ENCODE results near the gene C20orf96.

DNA sequence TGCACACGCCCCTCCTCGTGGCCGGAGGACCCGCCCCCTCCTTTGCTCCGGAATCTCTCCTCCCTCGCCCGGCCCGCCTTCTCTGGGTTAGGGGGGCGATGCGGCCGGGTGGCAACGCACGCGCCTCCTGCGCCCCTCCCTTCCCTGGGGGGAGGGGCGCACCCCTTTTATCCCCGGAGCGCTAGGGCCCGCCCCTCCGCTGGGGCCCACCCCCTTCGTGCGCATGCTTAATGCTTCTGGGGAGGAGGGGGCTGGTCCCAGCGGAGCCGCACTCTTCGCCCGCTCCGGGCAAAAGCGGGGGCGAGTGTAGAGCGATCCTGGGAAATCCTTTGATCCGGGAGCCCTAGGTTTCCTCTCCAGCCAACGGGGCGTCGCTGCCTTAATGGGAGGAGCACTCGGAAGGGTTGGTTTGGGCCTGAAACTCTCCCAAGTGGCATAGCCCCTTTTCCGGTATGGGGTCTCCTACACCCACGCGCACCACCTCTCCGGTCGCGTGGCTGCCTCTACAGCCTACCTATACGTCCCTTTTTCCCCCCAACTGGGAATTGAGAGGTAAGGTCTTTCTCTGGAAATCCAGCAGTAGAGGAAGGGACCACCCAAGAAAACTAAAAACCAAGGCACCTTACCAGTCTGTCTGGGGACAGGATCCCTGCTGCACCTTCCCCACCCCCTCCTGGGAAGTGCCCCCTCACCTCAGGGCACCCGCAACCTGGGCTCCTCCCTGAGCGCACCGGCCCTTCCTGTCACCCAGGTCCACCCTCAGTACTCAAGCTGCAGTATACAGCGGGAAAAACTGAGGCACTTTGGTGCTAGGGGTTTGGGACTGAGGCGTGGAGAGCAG is 36.9 kb upstream of the C20orf96 start:
- TF ChIP-seq CTCF (conservative IDR thresholded peaks at IDR 0.05; ENCODE audit: low read length) (no peak), EZH2phosphoT487 (IDR thresholded peaks at IDR 0.05; ENCODE audit: borderline replicate concordance) (no peak)
